PC-3 (cell line): ENCODE data around the gene GPX3. TPM values are rescaled to one million over a fixed set of nuclear protein-coding genes. Genes with fewer than 3 reads are reported as not detected.

Experiments used
- ATAC-seq: fragments of 200-7000 bp; cut with Tn5 transposase; 2 replicates; pipeline ENCODE4 v1.9.1; 2020; ENCODE audit warnings: mild to moderate bottlenecking, moderate library complexity
- BruUV-seq: library from RNA; stranded (reverse); fragments of 400-500 nt; replicated peaks from 2 replicates; lab custom pipeline; 2021; lab: Mats Ljungman, UMichigan
- CTCF ChIA-PET: fragments of 300-600 bp; sonication (Branson Sonifier 250); formaldehyde crosslinking; loops from one replicate; lab custom pipeline; 2022; ENCODE audit warnings: antibody characterized with exemption; lab: Charles Lee
- POLR2A ChIA-PET: fragments of 300-600 bp; sonication (Branson Sonifier 250); formaldehyde crosslinking; loops from one replicate; lab custom pipeline; 2022; ENCODE audit warnings: antibody characterized with exemption; ENCODE audit not compliant: unreplicated experiment; lab: Charles Lee
- DNase-seq: peaks from one replicate; pipeline ENCODE4 v3.0.0-alpha.2; 2015
- H2AFZ ChIP-seq: fragments of 300-600 bp; sonication (generic); 2 replicates; pipeline ENCODE4 v1.6.0; 2016; ENCODE audit warnings: antibody characterized with exemption, low read length
- H3F3A ChIP-seq: fragments of 300-600 bp; sonication (generic); one replicate; pipeline ENCODE4 v1.6.0; 2017; ENCODE audit warnings: antibody characterized with exemption, low read length, control low read depth, mild to moderate bottlenecking; ENCODE audit not compliant: unreplicated experiment
- H3K27ac ChIP-seq: fragments of 300-600 bp; sonication (generic); 2 replicates; pipeline ENCODE4 v1.5.1; 2016; ENCODE audit warnings: mild to moderate bottlenecking, low read length
- H3K27me3 ChIP-seq: fragments of 300-600 bp; sonication (generic); 2 replicates; pipeline ENCODE4 v1.6.1; 2016; ENCODE audit warnings: low read length, mixed read lengths
- H3K36me3 ChIP-seq: fragments of 300-600 bp; sonication (generic); 2 replicates; pipeline ENCODE4 v1.6.1; 2016; ENCODE audit warnings: low read depth, mixed run types, low read length, mixed read lengths
- H3K4me1 ChIP-seq: fragments of 300-600 bp; sonication (generic); 2 replicates; pipeline ENCODE4 v1.5.1; 2016; ENCODE audit warnings: low read length; ENCODE audit not compliant: insufficient read depth
- H3K4me2 ChIP-seq: fragments of 300-600 bp; sonication (generic); 2 replicates; pipeline ENCODE4 v1.6.0; 2016; ENCODE audit warnings: low read length
- H3K4me3 ChIP-seq: fragments of 300-600 bp; sonication (generic); 2 replicates; pipeline ENCODE4 v1.5.1; 2016; ENCODE audit warnings: mild to moderate bottlenecking, low read length, mixed read lengths
- H3K79me2 ChIP-seq: fragments of 300-600 bp; sonication (generic); 2 replicates; pipeline ENCODE4 v1.6.1; 2017; ENCODE audit warnings: low read length, mixed read lengths
- H3K9ac ChIP-seq: fragments of 300-600 bp; sonication (generic); 2 replicates; pipeline ENCODE4 v1.6.0; 2016; ENCODE audit warnings: mild to moderate bottlenecking, low read length
- H3K9me2 ChIP-seq: fragments of 300-600 bp; sonication (generic); replicated peaks from 2 replicates; pipeline ENCODE4 v1.6.1; 2016; ENCODE audit warnings: mixed run types, low read length, mixed read lengths
- H3K9me3 ChIP-seq: fragments of 300-600 bp; sonication (generic); 2 replicates; pipeline ENCODE4 v1.6.1; 2016; ENCODE audit warnings: low read length, mixed read lengths
- H4K20me1 ChIP-seq: fragments of 300-600 bp; sonication (generic); 2 replicates; pipeline ENCODE4 v1.6.1; 2016; ENCODE audit warnings: low read length, mixed read lengths
- EZH2 ChIP-seq: fragments of 300-600 bp; sonication (generic); IDR thresholded peaks from one replicate; pipeline ENCODE4 v1.6.1; 2017; ENCODE audit warnings: antibody characterized with exemption, mild to moderate bottlenecking, low read length; ENCODE audit not compliant: unreplicated experiment
- EZH2phosphoT487 ChIP-seq: fragments of 300-600 bp; sonication (generic); IDR thresholded peaks from 2 replicates; pipeline ENCODE4 v1.6.1; 2018; ENCODE audit warnings: mild to moderate bottlenecking, antibody characterized with exemption, low read length, borderline replicate concordance
- intact Hi-C: fragments of 100-400 bp; cut with micrococcal nuclease; formaldehyde crosslinking; loops from 2 replicates; pipeline ENCODE4 v1.9.0; 2023
- total RNA-seq: library from RNA; depleted of rRNA; stranded (reverse); fragments of >200 nt; gene quantifications from 2 replicates; pipeline ENCODE4 v1.2.3, GENCODE V29; 2014
- TF ChIP-seq, protein P1 (sequence below): fragments of 300-600 bp; sonication (generic); conservative IDR thresholded peaks from 2 replicates; pipeline ENCODE4 v1.5.1; 2017; ENCODE audit warnings: antibody characterized with exemption, low read depth, mild to moderate bottlenecking, low read length

GPX3 gene
- total RNA-seq, 1 experiment from 2014 or later = not detected

DNA sequence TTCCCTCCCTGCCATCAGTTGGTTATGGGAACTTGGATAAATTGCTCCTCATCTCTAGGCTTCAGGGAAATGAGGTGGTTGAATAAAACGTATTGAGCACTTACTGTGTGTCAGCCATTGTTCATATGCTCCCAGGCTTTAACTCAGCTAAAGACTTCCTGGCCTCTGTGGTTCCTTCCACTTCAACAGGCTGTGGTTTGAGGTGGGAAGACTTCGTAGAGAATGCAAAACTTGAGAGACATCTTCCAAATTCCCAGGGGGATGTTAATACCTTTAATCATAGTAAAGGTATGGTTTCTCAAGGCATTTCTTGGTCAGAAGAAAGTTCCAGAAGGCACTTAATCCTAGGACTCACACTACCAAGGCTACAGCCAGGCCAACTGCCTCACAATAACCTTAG is 1.5 kb upstream of the GPX3 start:
- DNase-seq = no peak
- TF ChIP-seq EZH2phosphoT487 (no peak), EZH2 (no peak)
- TF ChIP-seq, protein P1, sequence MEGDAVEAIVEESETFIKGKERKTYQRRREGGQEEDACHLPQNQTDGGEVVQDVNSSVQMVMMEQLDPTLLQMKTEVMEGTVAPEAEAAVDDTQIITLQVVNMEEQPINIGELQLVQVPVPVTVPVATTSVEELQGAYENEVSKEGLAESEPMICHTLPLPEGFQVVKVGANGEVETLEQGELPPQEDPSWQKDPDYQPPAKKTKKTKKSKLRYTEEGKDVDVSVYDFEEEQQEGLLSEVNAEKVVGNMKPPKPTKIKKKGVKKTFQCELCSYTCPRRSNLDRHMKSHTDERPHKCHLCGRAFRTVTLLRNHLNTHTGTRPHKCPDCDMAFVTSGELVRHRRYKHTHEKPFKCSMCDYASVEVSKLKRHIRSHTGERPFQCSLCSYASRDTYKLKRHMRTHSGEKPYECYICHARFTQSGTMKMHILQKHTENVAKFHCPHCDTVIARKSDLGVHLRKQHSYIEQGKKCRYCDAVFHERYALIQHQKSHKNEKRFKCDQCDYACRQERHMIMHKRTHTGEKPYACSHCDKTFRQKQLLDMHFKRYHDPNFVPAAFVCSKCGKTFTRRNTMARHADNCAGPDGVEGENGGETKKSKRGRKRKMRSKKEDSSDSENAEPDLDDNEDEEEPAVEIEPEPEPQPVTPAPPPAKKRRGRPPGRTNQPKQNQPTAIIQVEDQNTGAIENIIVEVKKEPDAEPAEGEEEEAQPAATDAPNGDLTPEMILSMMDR = no peak

DNA sequence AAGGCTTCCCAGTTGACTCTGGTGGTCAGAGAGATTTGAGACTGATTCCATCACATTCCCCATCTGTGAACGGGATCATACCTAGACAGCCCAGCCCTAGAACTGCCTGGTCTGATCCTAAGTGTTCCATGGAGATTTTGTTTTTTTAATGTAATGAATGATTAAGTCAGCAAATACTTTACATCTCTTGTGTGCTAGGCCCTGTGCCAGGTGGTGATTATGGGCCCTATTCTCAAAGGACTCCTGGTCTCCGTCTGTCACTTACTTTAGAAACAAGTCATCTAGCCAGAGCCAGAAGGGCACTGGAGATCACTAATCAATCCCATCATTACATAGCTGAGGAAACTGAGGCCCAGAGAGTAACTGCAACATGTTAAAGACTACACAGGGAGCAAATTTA is 1.1 kb upstream of the GPX3 start:
- no peak overlapping the region for H3K4me2 ChIP-seq
- H3K9me2 ChIP-seq = no peaks in the 10 kb centered on the region
- DNase-seq = no peak
- no peak for ATAC-seq
- H3K27me3 ChIP-seq = no peaks in the 10 kb centered on the region
- ChIA-PET POLR2A (no interaction called here), CTCF (no interaction called here)
- peaks cover 34% of the 10 kb centered on the region for H3K4me1 ChIP-seq
- H3K79me2 ChIP-seq = no peaks in the 10 kb centered on the region
- TF ChIP-seq, protein P1 = no peak
- no peak for TF ChIP-seq EZH2phosphoT487
- TF ChIP-seq EZH2 = no peak
- no peak overlapping the region for H3K27ac ChIP-seq
- H4K20me1 ChIP-seq = no peaks in the 10 kb centered on the region
- intact Hi-C loops = no loop called here
- no peaks in the 10 kb centered on the region for H3K9me3 ChIP-seq
- H3K9ac ChIP-seq = no peak overlapping the region
- BruUV-seq = no TSS peak
- H3K36me3 ChIP-seq = no peaks in the 10 kb centered on the region
- no peak overlapping the region for H3K4me3 ChIP-seq
- H3F3A ChIP-seq = no peaks in the 10 kb centered on the region
- no peak overlapping the region for H2AFZ ChIP-seq

More for the DNA sequence above, 1.5 kb upstream of the GPX3 start:
- POLR2A ChIA-PET = no interaction called here
- Histone ChIP-seq H3K27me3 (no peaks in the 10 kb centered on the region), H3K4me1 (peaks cover 29% of the 10 kb centered on the region), H3K9ac (no peak overlapping the region), H4K20me1 (no peaks in the 10 kb centered on the region), H3K4me2 (no peak overlapping the region), H3K27ac (no peak overlapping the region), H3F3A (no peaks in the 10 kb centered on the region), H3K9me3 (no peaks in the 10 kb centered on the region), H3K79me2 (no peaks in the 10 kb centered on the region), H3K9me2 (no peaks in the 10 kb centered on the region), H3K4me3 (no peak overlapping the region), H2AFZ (no peak overlapping the region), H3K36me3 (no peaks in the 10 kb centered on the region)
- CTCF ChIA-PET = no interaction called here
- intact Hi-C loops = no loop called here
- no peak for ATAC-seq
- no TSS peak for BruUV-seq

DNA sequence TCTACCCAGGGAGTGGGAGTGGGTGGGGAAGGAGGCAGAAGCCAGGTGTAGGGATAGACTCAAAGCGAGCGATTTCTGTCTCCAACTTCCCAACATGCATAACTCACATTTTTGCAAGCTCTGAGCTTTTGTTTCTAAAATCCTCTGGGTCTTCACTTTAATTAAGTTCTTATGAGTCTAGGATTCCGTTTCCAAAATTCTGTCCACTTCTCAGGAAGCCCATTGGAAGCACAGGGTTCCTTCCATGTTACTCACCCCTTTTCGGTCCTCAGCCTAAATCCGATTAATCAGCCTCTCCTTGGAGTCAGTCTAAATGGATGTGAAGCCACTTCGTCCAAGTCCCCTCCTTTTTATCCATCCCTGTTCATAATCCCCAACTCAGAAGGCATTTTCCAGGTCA is 1.4 kb downstream of the GPX3 start:
- no peak for DNase-seq
- POLR2A ChIA-PET = no interaction called here
- Histone ChIP-seq H2AFZ (no peak overlapping the region), H3K9me2 (no peaks in the 10 kb centered on the region), H3K9me3 (no peaks in the 10 kb centered on the region), H3F3A (no peaks in the 10 kb centered on the region), H3K4me1 (peaks cover 31% of the 10 kb centered on the region), H3K4me2 (no peak overlapping the region), H3K27me3 (no peaks in the 10 kb centered on the region), H3K79me2 (no peaks in the 10 kb centered on the region), H3K36me3 (no peaks in the 10 kb centered on the region), H3K4me3 (no peak overlapping the region), H4K20me1 (no peaks in the 10 kb centered on the region), H3K9ac (no peak overlapping the region), H3K27ac (no peak overlapping the region)
- BruUV-seq = no TSS peak
- ATAC-seq = no peak
- CTCF ChIA-PET = interaction anchor here (0.6 kb wide), 1 partner anchor 175 kb away, joined by 3 read pairs; the partner anchor contains the start of gene IRGM
- no peak for TF ChIP-seq EZH2
- no peak for TF ChIP-seq EZH2phosphoT487
- TF ChIP-seq, protein P1 = no peak
- intact Hi-C loops = loop anchor here (2.0 kb wide), 1 partner anchor 59 kb away; the partner anchor contains the start of gene TNIP1
